ENCODE results near the gene PRTN3. TPM values are rescaled to one million over a fixed set of nuclear protein-coding genes. Genes with fewer than 3 reads are reported as not detected.

The PRTN3 gene
- total RNA-seq, 1 experiment from 2014 or later = 2.7 TPM

DNA sequence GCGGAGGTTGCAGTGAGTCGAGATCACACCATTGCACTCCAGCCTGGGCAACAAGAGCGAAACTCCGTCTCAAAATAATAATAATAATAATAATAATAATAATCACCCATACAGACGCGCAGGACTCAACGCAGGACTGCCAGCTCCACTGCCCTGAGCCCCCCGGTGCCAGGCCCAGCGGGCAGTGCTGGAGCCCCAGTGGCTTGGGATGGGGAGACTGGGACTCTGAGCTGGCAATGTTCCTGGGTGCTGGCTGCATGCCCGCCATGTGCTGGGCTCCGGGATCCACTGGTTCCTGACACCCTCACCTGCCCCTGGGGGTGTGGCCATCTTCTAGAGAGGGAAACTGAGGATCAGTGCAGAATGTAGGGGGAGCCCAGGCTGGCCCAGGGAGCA, 13.5 kb upstream of the PRTN3 start:
- intact Hi-C loops (cut with micrococcal nuclease) = no loop called here
- H3K4me3 ChIP-seq (replicated peaks in 1 of 2; ENCODE audit: low read depth in 1 of 2, low read length in 2 of 2) = no peak overlapping the region
- no peak overlapping the region for H3K27ac ChIP-seq (ENCODE audit: low read depth, low read length)
- RAD21 ChIA-PET (ENCODE audit: low non-redundant PET in 1 of 2, low total read pairs in 2 of 2, uncharacterized antibody in 2 of 2, unreplicated experiment in 2 of 2) = no interaction called here
- DNase-seq (ENCODE audit: low read depth, low spot score) (no peak), ATAC-seq (no peak)
- H3K27me3 ChIP-seq (ENCODE audit: insufficient read depth, low read length) = no peaks in the 10 kb centered on the region
- H3K36me3 ChIP-seq (ENCODE audit: control insufficient read depth in 1 of 2, insufficient read depth in 2 of 2, low read length in 2 of 2) = no peaks in the 10 kb centered on the region
- no peaks in the 10 kb centered on the region for H3K79me2 ChIP-seq (ENCODE audit: insufficient read depth, low read length)
- POLR2A ChIA-PET = no interaction called here
- H3K4me2 ChIP-seq (ENCODE audit: low read length) = no peak overlapping the region
- H4K20me1 ChIP-seq (ENCODE audit: insufficient read depth) = no peaks in the 10 kb centered on the region
- CTCF ChIA-PET = no interaction called here
- H3K9ac ChIP-seq (ENCODE audit: low read length) = no peak overlapping the region
- BruUV-seq (replicated peaks) = no TSS peak
- no peak overlapping the region for H2AFZ ChIP-seq (ENCODE audit: low read depth, low read length, poor library complexity, severe bottlenecking)
- TF ChIP-seq JUND (IDR thresholded peaks at IDR 0.05) (no peak), REST (IDR thresholded peaks at IDR 0.05; ENCODE audit: low read depth) (no peak), SP1 (IDR thresholded peaks at IDR 0.05; ENCODE audit: low read depth) (no peak)
- H3K9me3 ChIP-seq (ENCODE audit: control insufficient read depth in 1 of 2, insufficient read depth in 1 of 2, low read depth in 1 of 2, low read length in 2 of 2) = no peaks in the 10 kb centered on the region
- H3K4me1 ChIP-seq (ENCODE audit: control insufficient read depth in 1 of 2, insufficient read depth in 2 of 2, low read length in 2 of 2) = peaks cover 7 to 9% of the 10 kb centered on the region in 2 experiments; a peak in 3 of 4 replicates
- H3K9me2 ChIP-seq (ENCODE audit: insufficient read depth) = no peaks in the 10 kb centered on the region

DNA sequence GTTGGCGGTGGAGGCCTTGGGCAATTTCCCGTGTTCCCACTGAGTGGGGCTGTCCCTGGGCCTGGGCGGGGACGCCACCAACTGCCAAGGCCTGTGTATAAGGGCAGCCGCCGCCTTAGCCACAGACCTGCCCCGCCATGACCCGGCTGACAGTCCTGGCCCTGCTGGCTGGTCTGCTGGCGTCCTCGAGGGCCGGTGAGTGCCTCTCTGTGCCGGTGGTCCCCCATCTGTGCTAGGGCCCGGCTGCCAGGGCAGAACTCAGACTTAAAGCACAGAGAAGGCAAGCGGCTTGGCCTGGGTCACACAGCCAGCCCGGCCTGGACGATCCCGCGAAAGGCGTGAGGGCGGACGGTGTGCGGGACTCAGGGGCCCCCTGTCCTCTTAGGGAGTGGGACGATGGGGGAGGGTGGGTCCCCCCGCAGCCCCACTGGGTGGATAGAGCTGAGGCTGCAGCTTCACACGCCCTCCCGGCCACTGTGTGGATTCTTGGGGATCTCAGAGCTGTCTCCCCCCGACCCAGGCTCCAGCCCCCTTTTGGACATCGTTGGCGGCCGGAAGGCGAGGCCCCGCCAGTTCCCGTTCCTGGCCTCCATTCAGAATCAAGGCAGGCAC, 13.0 kb upstream of the PRTN3 start, which contains the start of gene AZU1:
Gene AZU1, plus strand, starts transcription at position 128 of the 612 bp plus-strand sequence. Its CDS starts 10 bp downstream, at position 138.
- H3K9ac ChIP-seq (ENCODE audit: low read length) = no peak within 1 kb of the TSS
- no peaks in the 10 kb centered on the region for H3K79me2 ChIP-seq (ENCODE audit: insufficient read depth, low read length)
- no peaks in the 10 kb centered on the region for H3K36me3 ChIP-seq (ENCODE audit: control insufficient read depth in 1 of 2, insufficient read depth in 2 of 2, low read length in 2 of 2)
- H3K9me3 ChIP-seq (ENCODE audit: control insufficient read depth in 1 of 2, insufficient read depth in 1 of 2, low read depth in 1 of 2, low read length in 2 of 2) = no peaks in the 10 kb centered on the region
- no peaks in the 10 kb centered on the region for H3K9me2 ChIP-seq (ENCODE audit: insufficient read depth)
- POLR2A ChIA-PET = no interaction called here
- H3K4me1 ChIP-seq (ENCODE audit: control insufficient read depth in 1 of 2, insufficient read depth in 2 of 2, low read length in 2 of 2) = peaks cover 7 to 9% of the 10 kb centered on the region in 2 experiments; a peak in 3 of 4 replicates
- RAD21 ChIA-PET (ENCODE audit: low non-redundant PET in 1 of 2, low total read pairs in 2 of 2, uncharacterized antibody in 2 of 2, unreplicated experiment in 2 of 2) = no interaction called here
- no peak within 1 kb of the TSS for H2AFZ ChIP-seq (ENCODE audit: low read depth, low read length, poor library complexity, severe bottlenecking)
- H3K27me3 ChIP-seq (ENCODE audit: insufficient read depth, low read length) = no peaks in the 10 kb centered on the region
- BruUV-seq (replicated peaks) = no TSS peak
- ATAC-seq = peak; percentile 43
- CTCF ChIA-PET = no interaction called here
- no peak within 1 kb of the TSS for H3K4me2 ChIP-seq (ENCODE audit: low read length)
- H3K27ac ChIP-seq (ENCODE audit: low read depth, low read length) = no peak within 1 kb of the TSS
- no peaks in the 10 kb centered on the region for H4K20me1 ChIP-seq (ENCODE audit: insufficient read depth)
- H3K4me3 ChIP-seq (replicated peaks in 1 of 2; ENCODE audit: low read depth in 1 of 2, low read length in 2 of 2) = no peak within 1 kb of the TSS
- DNase-seq (ENCODE audit: low read depth, low spot score) = no peak
- intact Hi-C loops (cut with micrococcal nuclease) = no loop called here
- TF ChIP-seq, protein P1, sequence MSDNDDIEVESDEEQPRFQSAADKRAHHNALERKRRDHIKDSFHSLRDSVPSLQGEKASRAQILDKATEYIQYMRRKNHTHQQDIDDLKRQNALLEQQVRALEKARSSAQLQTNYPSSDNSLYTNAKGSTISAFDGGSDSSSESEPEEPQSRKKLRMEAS (IDR thresholded peaks at IDR 0.05) = no peak
- TF ChIP-seq EZH2phosphoT487 (IDR thresholded peaks at IDR 0.05; ENCODE audit: borderline replicate concordance) (no peak), SP1 (IDR thresholded peaks at IDR 0.05; ENCODE audit: low read depth) (no peak), SIN3A (IDR thresholded peaks at IDR 0.05; ENCODE audit: low read depth) (no peak), YY1 (IDR thresholded peaks at IDR 0.05; ENCODE audit: extremely low read depth, insufficient replicate concordance, low read depth, low read length) (no peak), REST (IDR thresholded peaks at IDR 0.05; ENCODE audit: low read depth) (no peak), ZFX (IDR thresholded peaks at IDR 0.05) (no peak), ZBTB33 (IDR thresholded peaks at IDR 0.05; ENCODE audit: extremely low read depth, insufficient replicate concordance, low read length) (no peak), FOSL1 (IDR thresholded peaks at IDR 0.05; ENCODE audit: low read depth) (no peak)

Measured in HCT116 (cell line).